GM19397 (cell line): ENCODE data around the gene ZNF609.
"Not testable (repeated sequence)": the region's sequence is repeated elsewhere in the genome, so short reads cannot be mapped to it uniquely, and the experiment has no call there.

Experiments
- ATAC-seq: cut with Tn5 transposase; IDR thresholded peaks from one replicate; pipeline ENCODE4 v1.9.1; 2021; ENCODE audit warnings: mild to moderate bottlenecking, moderate library complexity; ENCODE audit not compliant: unreplicated experiment

ZNF609 gene

GRCh38 chr15:64617727-64618126 lies 157.3 kb downstream of the ZNF609 start:
- ATAC-seq, result no peak

- ATAC-seq, result no peak
These were observed 157.8 kb downstream of the ZNF609 start for GRCh38 chr15:64618138-64618537.

- ATAC-seq, result no peak
These were observed 158.2 kb downstream of the ZNF609 start for GRCh38 chr15:64618540-64618939.

GRCh38 chr15:64619880-64620839 lies 159.8 kb downstream of the ZNF609 start:
- ATAC-seq, result no peak

- no peak for ATAC-seq
These were observed 160.7 kb downstream of the ZNF609 start for GRCh38 chr15:64621056-64621455.

GRCh38 chr15:64622410-64623260 lies 162.3 kb downstream of the ZNF609 start:
- peak; percentile 69 for ATAC-seq

GRCh38 chr15:64623347-64623996 lies 163.1 kb downstream of the ZNF609 start:
- ATAC-seq, result no peak

GRCh38 chr15:64624242-64624641 lies 163.9 kb downstream of the ZNF609 start:
- no peak for ATAC-seq

- no peak for ATAC-seq
These were observed 168.7 kb downstream of the ZNF609 start for GRCh38 chr15:64629063-64629462.

GRCh38 chr15:64630396-64631107 lies 170.2 kb downstream of the ZNF609 start:
- no peak for ATAC-seq

GRCh38 chr15:64632639-64633038 lies 172.3 kb downstream of the ZNF609 start:
- not testable (repeated sequence) for ATAC-seq

GRCh38 chr15:64633332-64633731 lies 173.0 kb downstream of the ZNF609 start:
- ATAC-seq, result no peak

GRCh38 chr15:64634027-64634426 lies 173.6 kb downstream of the ZNF609 start:
- ATAC-seq, result peak; percentile 56

GRCh38 chr15:64634576-64635498 lies 174.5 kb downstream of the ZNF609 start:
- peak; percentile 57 for ATAC-seq

- ATAC-seq, result peak; percentile 2
These were observed 175.4 kb downstream of the ZNF609 start for GRCh38 chr15:64635499-64636495.

GRCh38 chr15:64636556-64636955 lies 176.2 kb downstream of the ZNF609 start:
- ATAC-seq, result no peak

- no peak for ATAC-seq
These were observed 177.0 kb downstream of the ZNF609 start for GRCh38 chr15:64637412-64637811.

GRCh38 chr15:64639744-64640143 lies 179.4 kb downstream of the ZNF609 start:
- ATAC-seq, result not testable (repeated sequence)
